ENCODE results near the gene ADAM15. TPM values are rescaled to one million over a fixed set of nuclear protein-coding genes. Genes with fewer than 3 reads are reported as not detected.

The ADAM15 gene
- total RNA-seq, 1 experiment from 2014 or later = 187 TPM

DNA sequence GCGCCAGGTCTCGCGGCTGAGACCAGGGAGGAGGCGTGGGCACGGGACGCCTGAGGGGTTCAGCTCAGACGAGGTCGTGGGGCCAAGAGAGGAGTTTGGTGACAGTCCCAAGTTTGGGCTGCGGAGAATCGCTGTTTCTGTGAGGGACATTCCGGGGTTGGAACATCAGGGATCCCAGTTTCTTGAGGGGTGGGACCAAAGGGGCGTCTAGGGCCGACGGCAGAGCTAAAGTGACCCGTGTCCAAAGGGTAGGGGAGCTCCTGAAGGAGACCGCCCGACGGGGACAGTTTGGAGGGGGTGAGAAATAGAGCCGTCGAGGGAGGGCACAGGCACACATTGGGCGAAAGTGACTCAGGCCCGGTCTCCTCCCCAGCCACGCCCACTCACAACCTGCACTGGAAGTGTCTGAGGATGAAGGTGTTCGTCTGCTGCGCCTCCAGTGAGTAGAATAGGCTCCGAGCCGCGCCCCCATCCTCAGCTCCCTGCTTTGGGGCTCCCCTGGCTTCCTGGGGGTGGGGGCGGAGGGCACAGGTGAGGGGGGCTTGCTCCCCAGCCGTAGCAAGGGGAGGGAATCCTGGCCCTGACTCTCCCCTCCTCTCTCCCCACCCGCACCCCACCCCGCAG is 34.5 kb downstream of the ADAM15 start:
- Histone ChIP-seq H3K4me3 (peak overlapping the region; percentile 70), H3K9me2 (ENCODE audit: insufficient read depth) (no peaks in the 10 kb centered on the region), H3K27me3 (ENCODE audit: insufficient read depth, low read depth) (peaks cover 17% of the 10 kb centered on the region), H3K27ac (peak overlapping the region; percentile 72), H3K79me2 (ENCODE audit: low read depth) (no peaks in the 10 kb centered on the region), H3K4me1 (replicated peaks; ENCODE audit: insufficient read depth) (peaks cover 43% of the 10 kb centered on the region), H3K36me3 (ENCODE audit: low read depth) (no peaks in the 10 kb centered on the region), H3K4me2 (peak overlapping the region; percentile 84), H3K9me3 (ENCODE audit: insufficient read depth, low read depth) (no peaks in the 10 kb centered on the region), H4K20me1 (ENCODE audit: insufficient read depth) (no peaks in the 10 kb centered on the region), H3F3A (ENCODE audit: insufficient read depth, low read depth) (peaks cover 31% of the 10 kb centered on the region; the same call in 1 of the 2 replicates), H2AFZ (peak overlapping the region; percentile 82)
- peak; percentile 68 to 69 for DNase-seq
- intact Hi-C loops (cut with micrococcal nuclease; ENCODE audit: unreplicated experiment) = loop anchor here (1.0 to 2.0 kb wide), 4 partner anchors 41 to 149 kb away; partner anchors contain the start of genes PMVK and SLC50A1
- CTCF ChIA-PET = interaction anchor here (0.6 to 2.0 kb wide), 11 partner anchors 10 to 218 kb away, joined by 3 to 13 read pairs (median 5); partner anchors contain the start of genes ADAM15, KRTCAP2, PBXIP1 and SHC1
- TF ChIP-seq, protein P1, sequence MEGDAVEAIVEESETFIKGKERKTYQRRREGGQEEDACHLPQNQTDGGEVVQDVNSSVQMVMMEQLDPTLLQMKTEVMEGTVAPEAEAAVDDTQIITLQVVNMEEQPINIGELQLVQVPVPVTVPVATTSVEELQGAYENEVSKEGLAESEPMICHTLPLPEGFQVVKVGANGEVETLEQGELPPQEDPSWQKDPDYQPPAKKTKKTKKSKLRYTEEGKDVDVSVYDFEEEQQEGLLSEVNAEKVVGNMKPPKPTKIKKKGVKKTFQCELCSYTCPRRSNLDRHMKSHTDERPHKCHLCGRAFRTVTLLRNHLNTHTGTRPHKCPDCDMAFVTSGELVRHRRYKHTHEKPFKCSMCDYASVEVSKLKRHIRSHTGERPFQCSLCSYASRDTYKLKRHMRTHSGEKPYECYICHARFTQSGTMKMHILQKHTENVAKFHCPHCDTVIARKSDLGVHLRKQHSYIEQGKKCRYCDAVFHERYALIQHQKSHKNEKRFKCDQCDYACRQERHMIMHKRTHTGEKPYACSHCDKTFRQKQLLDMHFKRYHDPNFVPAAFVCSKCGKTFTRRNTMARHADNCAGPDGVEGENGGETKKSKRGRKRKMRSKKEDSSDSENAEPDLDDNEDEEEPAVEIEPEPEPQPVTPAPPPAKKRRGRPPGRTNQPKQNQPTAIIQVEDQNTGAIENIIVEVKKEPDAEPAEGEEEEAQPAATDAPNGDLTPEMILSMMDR (conservative IDR thresholded peaks at IDR 0.05) = no peak
- no peak for TF ChIP-seq EZH2 (IDR thresholded peaks at IDR 0.05; ENCODE audit: low read depth)
- POLR2A ChIA-PET (ENCODE audit: unreplicated experiment) = interaction anchor here (0.5 to 0.6 kb wide), 2 partner anchors 214 to 606 kb away, joined by 3 read pairs; no protein-coding TSS in a partner anchor
- BruUV-seq (replicated peaks) = no TSS peak

DNA sequence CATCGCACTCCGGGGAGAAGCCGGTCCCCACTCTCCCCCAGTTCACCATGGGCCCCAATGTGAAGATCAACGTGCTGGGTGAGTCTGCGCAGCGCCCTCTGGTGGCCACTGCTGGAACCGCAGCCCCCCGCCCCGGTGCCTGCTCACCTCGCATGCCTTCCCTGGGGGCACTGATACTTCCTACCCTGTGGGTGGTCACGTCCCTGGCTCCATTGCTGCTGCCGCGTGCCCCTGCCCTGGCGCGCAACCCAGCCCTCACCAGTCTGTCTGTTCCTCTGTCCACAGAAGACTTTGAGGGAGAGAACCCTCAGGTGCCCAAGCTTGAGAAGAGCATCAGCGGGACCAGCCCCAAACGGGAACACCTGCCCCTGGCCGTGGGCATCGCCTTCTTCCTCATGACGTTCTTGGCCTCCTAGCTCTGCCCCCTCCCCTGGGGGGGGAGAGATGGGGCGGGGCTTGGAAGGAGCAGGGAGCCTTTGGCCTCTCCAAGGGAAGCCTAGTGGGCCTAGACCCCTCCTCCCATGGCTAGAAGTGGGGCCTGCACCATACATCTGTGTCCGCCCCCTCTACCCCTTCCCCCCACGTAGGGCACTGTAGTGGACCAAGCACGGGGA is 35.1 kb downstream of the ADAM15 start:
- H3K79me2 ChIP-seq (ENCODE audit: low read depth) = no peaks in the 10 kb centered on the region
- ChIA-PET CTCF (interaction anchor here (0.5 to 2.0 kb wide), 4 partner anchors 35 to 88 kb away, joined by 5 to 8 read pairs (median 6); partner anchors contain the start of genes ADAM15 and KRTCAP2), POLR2A (ENCODE audit: unreplicated experiment) (interaction anchor here (0.5 kb wide), 1 partner anchor 214 kb away, joined by 3 read pairs; no protein-coding TSS in a partner anchor)
- no peaks in the 10 kb centered on the region for H3K9me2 ChIP-seq (ENCODE audit: insufficient read depth)
- H3F3A ChIP-seq (ENCODE audit: insufficient read depth, low read depth) = peaks cover 27% of the 10 kb centered on the region; the same call in 1 of the 2 replicates
- H2AFZ ChIP-seq = peak overlapping the region; percentile 82
- H3K27me3 ChIP-seq (ENCODE audit: insufficient read depth, low read depth) = peaks cover 11% of the 10 kb centered on the region
- H3K9me3 ChIP-seq (ENCODE audit: insufficient read depth, low read depth) = no peaks in the 10 kb centered on the region
- H4K20me1 ChIP-seq (ENCODE audit: insufficient read depth) = no peaks in the 10 kb centered on the region
- TF ChIP-seq, protein P1 (conservative IDR thresholded peaks at IDR 0.05) = peak; percentile 99
- TF ChIP-seq EZH2 (IDR thresholded peaks at IDR 0.05; ENCODE audit: low read depth) = no peak
- H3K4me1 ChIP-seq (replicated peaks; ENCODE audit: insufficient read depth) = peaks cover 40% of the 10 kb centered on the region
- intact Hi-C loops (cut with micrococcal nuclease; ENCODE audit: unreplicated experiment) = loop anchor here (1.0 kb wide), 1 partner anchor 81 kb away; no protein-coding TSS in a partner anchor
- no TSS peak for BruUV-seq (replicated peaks)
- peak overlapping the region; percentile 70 for H3K4me3 ChIP-seq
- H3K4me2 ChIP-seq = peak overlapping the region; percentile 84
- H3K36me3 ChIP-seq (ENCODE audit: low read depth) = no peaks in the 10 kb centered on the region
- DNase-seq = peak; percentile 58 to 74
- H3K27ac ChIP-seq = peak overlapping the region; percentile 72

DNA sequence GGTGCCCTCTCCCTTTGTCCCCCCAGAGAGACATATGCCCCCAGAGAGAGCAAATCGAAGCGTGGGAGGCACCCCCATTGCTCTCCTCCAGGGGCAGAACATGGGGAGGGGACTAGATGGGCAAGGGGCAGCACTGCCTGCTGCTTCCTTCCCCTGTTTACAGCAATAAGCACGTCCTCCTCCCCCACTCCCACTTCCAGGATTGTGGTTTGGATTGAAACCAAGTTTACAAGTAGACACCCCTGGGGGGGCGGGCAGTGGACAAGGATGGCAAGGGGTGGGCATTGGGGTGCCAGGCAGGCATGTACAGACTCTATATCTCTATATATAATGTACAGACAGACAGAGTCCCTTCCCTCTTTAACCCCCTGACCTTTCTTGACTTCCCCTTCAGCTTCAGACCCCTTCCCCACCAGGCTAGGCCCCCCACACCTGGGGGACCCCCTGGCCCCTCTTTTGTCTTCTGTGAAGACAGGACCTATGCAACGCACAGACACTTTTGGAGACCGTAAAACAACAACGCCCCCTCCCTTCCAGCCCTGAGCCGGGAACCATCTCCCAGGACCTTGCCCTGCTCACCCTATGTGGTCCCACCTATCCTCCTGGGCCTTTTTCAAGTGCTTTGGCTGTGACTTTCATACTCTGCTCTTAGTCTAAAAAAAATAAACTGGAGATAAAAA is 35.9 kb downstream of the ADAM15 start:
- Histone ChIP-seq H3K36me3 (ENCODE audit: low read depth) (no peaks in the 10 kb centered on the region), H3K4me3 (no peak overlapping the region), H3K79me2 (ENCODE audit: low read depth) (no peaks in the 10 kb centered on the region), H3K9me3 (ENCODE audit: insufficient read depth, low read depth) (no peaks in the 10 kb centered on the region), H2AFZ (no peak overlapping the region), H4K20me1 (ENCODE audit: insufficient read depth) (no peaks in the 10 kb centered on the region), H3K9me2 (ENCODE audit: insufficient read depth) (no peaks in the 10 kb centered on the region), H3K27ac (no peak overlapping the region), H3K27me3 (ENCODE audit: insufficient read depth, low read depth) (peaks cover 4% of the 10 kb centered on the region; the same call in 1 of the 2 replicates), H3K4me2 (no peak overlapping the region), H3F3A (ENCODE audit: insufficient read depth, low read depth) (peaks cover 24% of the 10 kb centered on the region; the same call in 1 of the 2 replicates), H3K4me1 (replicated peaks; ENCODE audit: insufficient read depth) (peaks cover 36% of the 10 kb centered on the region)
- no peak for DNase-seq
- CTCF ChIA-PET = interaction anchor here (0.5 to 2.0 kb wide), 4 partner anchors 36 to 407 kb away, joined by 3 to 8 read pairs (median 6); partner anchors contain the start of genes ADAM15 and KRTCAP2
- TF ChIP-seq, protein P1 (conservative IDR thresholded peaks at IDR 0.05) = no peak; the same call in 1 of the 2 replicates
- TF ChIP-seq EZH2 (IDR thresholded peaks at IDR 0.05; ENCODE audit: low read depth) = no peak
- TSS peak; percentile 49 for BruUV-seq (replicated peaks)
- POLR2A ChIA-PET (ENCODE audit: unreplicated experiment) = no interaction called here
- intact Hi-C loops (cut with micrococcal nuclease; ENCODE audit: unreplicated experiment) = loop anchor here (1.0 kb wide), 1 partner anchor 80 kb away; no protein-coding TSS in a partner anchor

Data from PC-9 (cell line).